DMS53 (cell line): ENCODE data around the gene CCDC59.

Experiments used
- DNase-seq: peaks from one replicate; lab custom pipeline; 2025; lab: John Stamatoyannopoulos, UW

Gene CCDC59

GRCh38 chr12:82314406-82314892 lies 43.7 kb downstream of the CCDC59 start:
- peak; percentile 97 for DNase-seq
